Uterus (tissue), 2 donors: ENCODE measurements around the gene C18orf63.

Experiments used
- CTCF ChIP-seq, 4 experiments: fragments of 200-600 bp in 2 of 4; fragments of 450-650 bp in 2 of 4; sonication (generic) in 2 of 4; IDR thresholded peaks; one replicate each; pipeline ENCODE4 v1.5.1; 2016 to 2019; ENCODE audit warnings: antibody characterized with exemption in 4 of 4, mild to moderate bottlenecking in 2 of 4, moderate library complexity in 1 of 4
- POLR2A ChIP-seq, 2 donors: fragments of 450-650 bp; IDR thresholded peaks; one replicate each; pipeline ENCODE4 v1.6.1; 2016; ENCODE audit warnings: antibody characterized with exemption in 2 of 2, mild to moderate bottlenecking in 1 of 2, moderate library complexity in 1 of 2

- TF ChIP-seq CTCF (IDR thresholded peaks at IDR 0.05) (no peak), POLR2A (IDR thresholded peaks at IDR 0.05) (no peak)
These were observed 40.9 kb upstream of the C18orf63 start for GRCh38 chr18:74274700-74275099.
